Sigmoid colon (tissue), 4 donors: ENCODE results near the gene ZG16B.

Source experiments
- EP300 ChIP-seq, 4 donors: sonication (generic); formaldehyde crosslinking; IDR thresholded peaks; one replicate each; pipeline ENCODE4 v1.6.1; 2017; ENCODE audit warnings: antibody characterized with exemption in 4 of 4
- POLR2A ChIP-seq, 2 donors: fragments of 450-650 bp; IDR thresholded peaks; one replicate each; pipeline ENCODE4 v1.6.1; 2016; ENCODE audit warnings: antibody characterized with exemption in 2 of 2, mild to moderate bottlenecking in 2 of 2, moderate library complexity in 2 of 2
- POLR2AphosphoS5 ChIP-seq, 4 donors: sonication (generic); formaldehyde crosslinking; IDR thresholded peaks; one replicate each; pipeline ENCODE4 v1.6.1; 2017; ENCODE audit warnings: antibody characterized with exemption in 4 of 4
- TF ChIP-seq, protein P1 (sequence below), 4 experiments: fragments of 450-650 bp in 3 of 4; fragments of 200-600 bp in 1 of 4; IDR thresholded peaks; one replicate each; pipeline ENCODE4 v1.5.1; 2016 to 2019; ENCODE audit warnings: antibody characterized with exemption in 4 of 4, mild to moderate bottlenecking in 3 of 4, moderate library complexity in 2 of 4

DNA sequence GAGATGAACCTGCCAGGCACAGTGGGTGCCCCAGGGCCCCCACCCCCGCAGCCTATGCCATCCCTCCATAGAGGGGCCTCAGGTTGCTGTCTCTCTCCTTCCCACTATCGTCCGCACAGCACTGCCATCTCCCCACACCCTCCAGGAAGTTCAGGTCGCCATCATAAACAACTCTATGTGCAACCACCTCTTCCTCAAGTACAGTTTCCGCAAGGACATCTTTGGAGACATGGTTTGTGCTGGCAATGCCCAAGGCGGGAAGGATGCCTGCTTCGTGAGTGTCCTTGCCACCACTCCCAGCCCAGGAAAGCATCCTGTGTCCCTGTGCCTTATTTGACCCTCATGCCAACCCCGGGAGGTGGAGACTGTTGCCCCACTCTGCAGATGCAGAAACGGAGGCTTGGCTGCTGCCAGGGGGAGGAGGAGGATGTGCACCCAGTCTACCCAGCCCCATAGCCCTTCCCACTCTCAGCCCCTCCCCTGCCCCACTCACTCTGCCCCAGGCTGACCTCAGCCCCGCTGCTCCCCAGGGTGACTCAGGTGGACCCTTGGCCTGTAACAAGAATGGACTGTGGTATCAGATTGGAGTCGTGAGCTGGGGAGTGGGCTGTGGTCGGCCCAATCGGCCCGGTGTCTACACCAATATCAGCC lies 9.1 kb upstream of the ZG16B start:
- TF ChIP-seq, protein P1, sequence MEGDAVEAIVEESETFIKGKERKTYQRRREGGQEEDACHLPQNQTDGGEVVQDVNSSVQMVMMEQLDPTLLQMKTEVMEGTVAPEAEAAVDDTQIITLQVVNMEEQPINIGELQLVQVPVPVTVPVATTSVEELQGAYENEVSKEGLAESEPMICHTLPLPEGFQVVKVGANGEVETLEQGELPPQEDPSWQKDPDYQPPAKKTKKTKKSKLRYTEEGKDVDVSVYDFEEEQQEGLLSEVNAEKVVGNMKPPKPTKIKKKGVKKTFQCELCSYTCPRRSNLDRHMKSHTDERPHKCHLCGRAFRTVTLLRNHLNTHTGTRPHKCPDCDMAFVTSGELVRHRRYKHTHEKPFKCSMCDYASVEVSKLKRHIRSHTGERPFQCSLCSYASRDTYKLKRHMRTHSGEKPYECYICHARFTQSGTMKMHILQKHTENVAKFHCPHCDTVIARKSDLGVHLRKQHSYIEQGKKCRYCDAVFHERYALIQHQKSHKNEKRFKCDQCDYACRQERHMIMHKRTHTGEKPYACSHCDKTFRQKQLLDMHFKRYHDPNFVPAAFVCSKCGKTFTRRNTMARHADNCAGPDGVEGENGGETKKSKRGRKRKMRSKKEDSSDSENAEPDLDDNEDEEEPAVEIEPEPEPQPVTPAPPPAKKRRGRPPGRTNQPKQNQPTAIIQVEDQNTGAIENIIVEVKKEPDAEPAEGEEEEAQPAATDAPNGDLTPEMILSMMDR (IDR thresholded peaks at IDR 0.05): no peak
- TF ChIP-seq EP300 (IDR thresholded peaks at IDR 0.05) (no peak), POLR2A (IDR thresholded peaks at IDR 0.05) (no peak), POLR2AphosphoS5 (IDR thresholded peaks at IDR 0.05) (no peak)
